H1 (cell line): ENCODE measurements around the gene PROK1. TPM values are rescaled to one million over a fixed set of nuclear protein-coding genes. Genes with fewer than 3 reads are reported as not detected.

Source experiments
- CTCF ChIA-PET: fragments of 300-600 bp; sonication (Branson Sonifier 250); formaldehyde crosslinking; loops from one replicate; lab custom pipeline; 2021; ENCODE audit not compliant: partially characterized antibody; lab: Charles Lee
- POLR2A ChIA-PET: fragments of 300-600 bp; sonication (Branson Sonifier 250); formaldehyde crosslinking; loops from one replicate; lab custom pipeline; 2021; ENCODE audit warnings: inconsistent platforms; ENCODE audit not compliant: partially characterized antibody; lab: Charles Lee
- DNase-seq, 2 experiments: peaks; one replicate each; pipeline versions ENCODE4 v3.0.0 to v3.0.0-alpha.2; 2010 to 2022; ENCODE audit warnings: low spot score in 2 of 2, low read depth in 1 of 2, mixed read lengths in 1 of 2
- FAIRE-seq: peaks from 2 replicates; lab custom pipeline; 2011; peaks lifted over from hg19 to GRCh38; lab: Jason Lieb, UNC
- H2AFZ ChIP-seq: 2 replicates; pipeline ENCODE4 v1.8.1; 2012; ENCODE audit warnings: low read length, inconsistent platforms
- H2AK5ac ChIP-seq: 2 replicates; pipeline ENCODE4 v1.6.1; 2013; ENCODE audit warnings: low read depth, low read length
- H2BK120ac ChIP-seq: replicated peaks from 2 replicates; pipeline ENCODE3; 2013; ENCODE audit warnings: low read depth, low read length, inconsistent platforms
- H2BK12ac ChIP-seq: 2 replicates; pipeline ENCODE4 v1.6.1; 2013; ENCODE audit warnings: low read depth, low read length
- H2BK15ac ChIP-seq: 2 replicates; pipeline ENCODE4 v1.6.1; 2013; ENCODE audit warnings: low read length
- H2BK20ac ChIP-seq: 2 replicates; pipeline ENCODE4 v1.6.1; 2013; ENCODE audit warnings: low read length
- H2BK5ac ChIP-seq: 2 replicates; pipeline ENCODE4 v1.6.1; 2013; ENCODE audit warnings: low read depth, low read length
- H3K14ac ChIP-seq: 2 replicates; pipeline ENCODE4 v1.6.1; 2013; ENCODE audit warnings: inconsistent platforms; ENCODE audit not compliant: insufficient read length
- H3K18ac ChIP-seq: 2 replicates; pipeline ENCODE4 v1.6.1; 2013; ENCODE audit warnings: low read length; ENCODE audit errors: extremely low read depth
- H3K23ac ChIP-seq: 2 replicates; pipeline ENCODE4 v1.6.1; 2013; ENCODE audit warnings: inconsistent platforms; ENCODE audit not compliant: insufficient read length
- H3K23me2 ChIP-seq: 2 replicates; pipeline ENCODE4 v1.6.1; 2013; ENCODE audit warnings: low read depth, low read length
- H3K27ac ChIP-seq: 2 replicates; pipeline ENCODE4 v1.6.1; 2011; ENCODE audit warnings: low read depth, low read length, inconsistent platforms
- H3K27me3 ChIP-seq, 4 experiments: replicated peaks in 1 of 4; 1 replicate in 1 of 4; 2 replicates in 3 of 4; pipeline versions ENCODE4 v1.6.1 to v1.8.1; 2011 to 2013; ENCODE audit warnings: low read length in 3 of 4, mild to moderate bottlenecking in 3 of 4, inconsistent platforms in 2 of 4, mixed read lengths in 2 of 4, moderate library complexity in 1 of 4; ENCODE audit not compliant: control insufficient read depth in 3 of 4, insufficient read depth in 3 of 4; ENCODE audit errors: extremely low read depth in 1 of 4
- H3K36me3 ChIP-seq, 4 experiments: 2 replicates each; pipeline versions ENCODE4 v1.6.1 to v1.8.1; 2011 to 2013; ENCODE audit warnings: mild to moderate bottlenecking in 4 of 4, low read length in 3 of 4, moderate library complexity in 2 of 4, control low read depth in 1 of 4, inconsistent platforms in 1 of 4; ENCODE audit not compliant: insufficient read depth in 4 of 4, control insufficient read depth in 2 of 4
- H3K4ac ChIP-seq: replicated peaks from 2 replicates; pipeline ENCODE3; 2013; ENCODE audit warnings: low read length, low read depth, mixed read lengths, inconsistent platforms; ENCODE audit not compliant: insufficient read length
- H3K4me1 ChIP-seq, 4 experiments: replicated peaks in 1 of 4; 1 replicate in 1 of 4; 2 replicates in 3 of 4; pipeline versions ENCODE4 v1.6.1 to v1.8.1; 2011 to 2013; ENCODE audit warnings: low read length in 3 of 4, inconsistent platforms in 2 of 4, mixed read lengths in 1 of 4; ENCODE audit not compliant: insufficient read depth in 4 of 4, control insufficient read depth in 3 of 4
- H3K4me2 ChIP-seq, 2 experiments: 2 replicates each; pipeline versions ENCODE4 v1.6.1 to v1.8.1; 2011 to 2013; ENCODE audit warnings: low read depth in 2 of 2, low read length in 2 of 2, control low read depth in 1 of 2, inconsistent platforms in 1 of 2, mild to moderate bottlenecking in 1 of 2; ENCODE audit not compliant: insufficient read depth in 1 of 2
- H3K4me3 ChIP-seq, 4 experiments: fragments of 200-600, 300-600 bp in 1 of 4; sonication (generic), shearing (Covaris generic), sonication (Bioruptor Twin) in 1 of 4; 2 replicates each; pipeline versions ENCODE4 v1.5.1 to v1.8.1; 2011 to 2016; ENCODE audit warnings: low read length in 4 of 4, low read depth in 3 of 4, control low read depth in 2 of 4, inconsistent platforms in 2 of 4, mild to moderate bottlenecking in 2 of 4, mixed read lengths in 1 of 4, moderate library complexity in 1 of 4; ENCODE audit not compliant: insufficient read depth in 2 of 4; ENCODE audit errors: extremely low read depth in 1 of 4
- H3K56ac ChIP-seq: replicated peaks from 2 replicates; pipeline ENCODE3; 2013; ENCODE audit warnings: low read depth, mild to moderate bottlenecking, mixed read lengths, low read length, inconsistent platforms; ENCODE audit not compliant: insufficient read length
- H3K79me1 ChIP-seq: 2 replicates; pipeline ENCODE4 v1.6.1; 2013; ENCODE audit warnings: low read depth, low read length, control low read depth
- H3K79me2 ChIP-seq, 2 experiments: 2 replicates each; pipeline versions ENCODE4 v1.6.1 to v1.8.1; 2012 to 2013; ENCODE audit warnings: low read length in 2 of 2, mild to moderate bottlenecking in 2 of 2, inconsistent platforms in 1 of 2; ENCODE audit not compliant: insufficient read depth in 2 of 2, control insufficient read depth in 1 of 2
- H3K9ac ChIP-seq, 4 experiments: replicated peaks in 1 of 4; 1 replicate in 1 of 4; 2 replicates in 3 of 4; pipeline versions ENCODE4 v1.6.1 to v1.8.1; 2011 to 2013; ENCODE audit warnings: low read depth in 3 of 4, low read length in 3 of 4, control low read depth in 2 of 4, mild to moderate bottlenecking in 2 of 4, moderate library complexity in 2 of 4, inconsistent platforms in 1 of 4; ENCODE audit errors: extremely low read depth in 1 of 4
- H3K9me3 ChIP-seq, 2 experiments: 2 replicates each; pipeline versions ENCODE4 v1.6.1 to v1.8.1; 2012 to 2013; ENCODE audit warnings: mild to moderate bottlenecking in 2 of 2, moderate library complexity in 2 of 2, control low read depth in 1 of 2, inconsistent platforms in 1 of 2, low read depth in 1 of 2, low read length in 1 of 2, mixed read lengths in 1 of 2; ENCODE audit not compliant: insufficient read depth in 2 of 2
- H4K20me1 ChIP-seq, 2 experiments: replicated peaks in 1 of 2; 2 replicates each; pipeline versions ENCODE3 to v1.8.1; 2011 to 2013; ENCODE audit warnings: inconsistent platforms in 2 of 2, low read length in 2 of 2, mild to moderate bottlenecking in 1 of 2; ENCODE audit not compliant: insufficient read depth in 2 of 2, control insufficient read depth in 1 of 2
- H4K5ac ChIP-seq: 2 replicates; pipeline ENCODE4 v1.6.1; 2013; ENCODE audit warnings: low read length, low read depth, mixed read lengths, inconsistent platforms; ENCODE audit not compliant: insufficient read length
- H4K8ac ChIP-seq: 2 replicates; pipeline ENCODE4 v1.8.0; 2013; ENCODE audit warnings: mild to moderate bottlenecking, moderate library complexity, low read length, inconsistent platforms; ENCODE audit not compliant: insufficient read depth; ENCODE audit errors: extremely low read depth
- H4K91ac ChIP-seq: replicated peaks from 2 replicates; pipeline ENCODE3; 2013; ENCODE audit warnings: low read length, mixed read lengths, inconsistent platforms; ENCODE audit not compliant: insufficient read length
- CBX5 ChIP-seq: fragments of 300-800, 300-1000 bp; sonication (generic); IDR thresholded peaks from 2 replicates; pipeline ENCODE4 v1.7.1; 2016; ENCODE audit warnings: antibody characterized with exemption, low read length, low read depth
- CEBPB ChIP-seq: IDR thresholded peaks from 2 replicates; pipeline ENCODE4 v1.6.1; 2012; ENCODE audit warnings: low read depth, low read length
- WGBS, 2 experiments: shearing (Covaris generic) in 1 of 2; methylation state at CpG; one replicate each; pipeline versions ENCODE4 v1.1.6 to v1.1.7; 2013 to 2015; ENCODE audit warnings: low lambda C conversion rate in 2 of 2, mixed read lengths in 2 of 2, inconsistent platforms in 1 of 2, low coverage in 1 of 2, missing lambda C conversion rate in 1 of 2; ENCODE audit not compliant: insufficient replicate concordance in 2 of 2, insufficient coverage in 1 of 2, insufficient read length in 1 of 2; ENCODE audit errors: extremely low coverage in 1 of 2, missing lambda C conversion rate in 1 of 2; 5-methylcytosine and 5-hydroxymethylcytosine counted together
- polyA plus RNA-seq, 7 experiments: library from polyadenylated mRNA; depleted of rRNA in 3 of 7; stranded (reverse) in 5 of 7; unstranded in 2 of 7; fragments of >200 nt in 5 of 7; fragments of 200-250 nt in 2 of 7; gene quantifications; 1 replicate in 5 of 7; 2 replicates in 1 of 7; 4 replicates in 1 of 7; pipeline versions ENCODE4 v1.2.1 to v1.2.3, GENCODE V29; 2011 to 2013; ENCODE audit warnings: missing spikeins in 2 of 7, mixed read lengths in 2 of 7
- total RNA-seq: library from RNA; stranded (reverse); fragmentation: NEBNext Ultra II Directional; extraction: Animal tissue kit (Norgen Biotek cat#: 25700); gene quantifications from 2 replicates; pipeline ENCODE4 v1.2.1, GENCODE V29; 2021

The PROK1 gene
- total and polyA plus RNA-seq, 2 of the 8 experiments (the other 6 are each of a cell fraction or from before 2014, with no cell fraction given), result 0.12 TPM; not detected in 1

- Histone ChIP-seq H4K91ac (no peak overlapping the region), H3K18ac (no peak overlapping the region), H3K9me3 (no peaks in the 10 kb centered on the region), H3K4me1 (no peaks in the 10 kb centered on the region), H2AK5ac (no peak overlapping the region), H3K79me2 (no peaks in the 10 kb centered on the region), H3K27ac (no peak overlapping the region), H2AFZ (no peak overlapping the region), H2BK120ac (no peak overlapping the region), H3K36me3 (no peaks in the 10 kb centered on the region), H4K8ac (no peak overlapping the region), H3K4ac (no peak overlapping the region), H3K27me3 (no peaks in the 10 kb centered on the region), H3K23me2 (no peaks in the 10 kb centered on the region), H3K23ac (no peak overlapping the region), H3K14ac (no peak overlapping the region), H3K4me3 (no peak overlapping the region), H2BK12ac (no peak overlapping the region), H2BK15ac (no peak overlapping the region), H3K79me1 (no peaks in the 10 kb centered on the region), H3K56ac (no peak overlapping the region), H4K5ac (no peak overlapping the region), H2BK5ac (no peak overlapping the region), H4K20me1 (no peaks in the 10 kb centered on the region), H3K9ac (no peak overlapping the region), H3K4me2 (no peak overlapping the region), H2BK20ac (no peak overlapping the region)
- ChIA-PET POLR2A (no interaction called here), CTCF (interaction anchor here (1.0 to 35.1 kb wide), 6 partner anchors 10 to 246 kb away, joined by 3 to 828 read pairs (median 8); partner anchors contain the start of genes LAMTOR5 and PROK1)
- FAIRE-seq, result no peak
- 82% methylated on average over 8 of the region's 8 CpGs; no CpG with 5 or more reads in 1 of the 2 experiments for WGBS, 2 experiments
- DNase-seq, result no peak
- no peak for TF ChIP-seq CEBPB
- no peak for TF ChIP-seq CBX5
These were observed 7.5 kb upstream of the PROK1 start for GRCh38 chr1:110443451-110443850.
